ENCODE measurements around the gene RPTOR.

Gene RPTOR

GRCh38 chr17:80855948-80856862, 311.6 kb downstream of the RPTOR start:
- DNase-seq (ENCODE audit: low spot score): peak; percentile 90
- in situ Hi-C loops (cut with MboI; ENCODE audit: low pct_unique_long_range_greater_than_20kb, low sequenced_read_pairs, unreplicated experiment): no loop called here
- TF ChIP-seq CTCF (IDR thresholded peaks at IDR 0.05; ENCODE audit: extremely low read depth, insufficient read depth, missing control alignments): no peak

GRCh38 chr17:80856863-80857755, 312.5 kb downstream of the RPTOR start:
- no peak for DNase-seq (ENCODE audit: low spot score)
- in situ Hi-C loops (cut with MboI; ENCODE audit: low pct_unique_long_range_greater_than_20kb, low sequenced_read_pairs, unreplicated experiment): no loop called here
- no peak for TF ChIP-seq CTCF (IDR thresholded peaks at IDR 0.05; ENCODE audit: extremely low read depth, insufficient read depth, missing control alignments)

- no peak for DNase-seq (ENCODE audit: low spot score)
- TF ChIP-seq CTCF (IDR thresholded peaks at IDR 0.05; ENCODE audit: extremely low read depth, insufficient read depth, missing control alignments): no peak
- in situ Hi-C loops (cut with MboI; ENCODE audit: low pct_unique_long_range_greater_than_20kb, low sequenced_read_pairs, unreplicated experiment): no loop called here
Observed at GRCh38 chr17:80857756-80858171, 313.1 kb downstream of the RPTOR start.

- TF ChIP-seq CTCF (IDR thresholded peaks at IDR 0.05; ENCODE audit: extremely low read depth, insufficient read depth, missing control alignments): no peak
- in situ Hi-C loops (cut with MboI; ENCODE audit: low pct_unique_long_range_greater_than_20kb, low sequenced_read_pairs, unreplicated experiment): no loop called here
- no peak for DNase-seq (ENCODE audit: low spot score)
Observed at GRCh38 chr17:80858301-80859001, 313.8 kb downstream of the RPTOR start.

GRCh38 chr17:80859002-80859941, 314.6 kb downstream of the RPTOR start:
- in situ Hi-C loops (cut with MboI; ENCODE audit: low pct_unique_long_range_greater_than_20kb, low sequenced_read_pairs, unreplicated experiment): no loop called here
- no peak for DNase-seq (ENCODE audit: low spot score)

More at GRCh38 chr17:80859002-80859941, 314.6 kb downstream of the RPTOR start:
- TF ChIP-seq CTCF (IDR thresholded peaks at IDR 0.05; ENCODE audit: extremely low read depth, insufficient read depth, missing control alignments): no peak

Data from GM13977 (cell line).